Stimulated activated CD8-positive, alpha-beta memory T cell treated with anti-CD3 and anti-CD28 coated beads, Interleukin-7, amount 100 ng/mL, for 4 hours (primary cell): ENCODE measurements around the gene CLIC5.

Source experiments
- DNase-seq, 2 donors: peaks; one replicate each; pipeline ENCODE4 v3.0.0-alpha.2; 2020; ENCODE audit warnings: low read depth in 2 of 2

CLIC5 gene

GRCh38 chr6:45997875-45998506 lies 17.7 kb downstream of the CLIC5 start:
- DNase-seq: no peak

GRCh38 chr6:45991189-45991588 lies 24.5 kb downstream of the CLIC5 start:
- DNase-seq: no peak

DNA sequence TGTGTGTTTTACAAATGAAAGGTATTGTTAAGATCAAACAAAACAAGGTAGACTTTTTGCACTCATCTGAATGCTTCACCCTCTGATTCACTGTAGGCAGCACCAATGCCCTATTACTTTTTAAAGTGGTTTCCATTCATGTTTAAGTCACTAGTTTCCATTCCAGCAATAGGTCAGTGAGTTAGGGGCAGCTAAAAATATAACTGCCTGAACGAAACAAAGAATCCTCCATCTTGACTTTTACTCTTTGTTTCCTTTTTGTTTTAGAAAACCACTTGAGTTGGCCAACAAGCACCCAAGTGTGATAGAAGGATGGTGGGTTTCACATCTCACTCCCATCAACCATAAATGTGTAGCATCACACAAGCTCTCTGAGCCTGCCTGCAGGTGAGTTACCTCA lies 25.5 kb downstream of the CLIC5 start:
- DNase-seq: no peak

DNA sequence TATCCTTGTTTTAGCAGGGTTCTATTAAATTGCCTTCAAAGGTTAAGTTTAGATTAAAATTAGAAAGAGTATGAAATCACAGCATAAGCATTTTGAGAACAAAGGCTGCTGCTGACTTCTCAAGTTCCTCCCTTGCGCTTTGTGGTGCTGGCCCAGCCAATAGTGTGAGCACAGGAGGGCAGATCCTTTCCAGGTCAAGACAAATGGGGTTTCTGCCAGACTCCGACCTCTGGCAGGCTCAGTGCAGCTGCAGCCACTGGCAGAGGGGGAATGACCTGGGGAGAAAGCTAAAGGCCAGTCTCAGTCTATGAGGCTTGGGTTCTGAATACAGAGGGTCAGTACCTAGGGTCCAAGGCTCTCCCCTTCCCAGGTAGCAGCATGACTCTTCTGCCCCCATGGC lies 27.0 kb downstream of the CLIC5 start:
- no peak for DNase-seq

- DNase-seq: no peak
Observed at GRCh38 chr6:45987856-45988255, 27.8 kb downstream of the CLIC5 start.

DNA sequence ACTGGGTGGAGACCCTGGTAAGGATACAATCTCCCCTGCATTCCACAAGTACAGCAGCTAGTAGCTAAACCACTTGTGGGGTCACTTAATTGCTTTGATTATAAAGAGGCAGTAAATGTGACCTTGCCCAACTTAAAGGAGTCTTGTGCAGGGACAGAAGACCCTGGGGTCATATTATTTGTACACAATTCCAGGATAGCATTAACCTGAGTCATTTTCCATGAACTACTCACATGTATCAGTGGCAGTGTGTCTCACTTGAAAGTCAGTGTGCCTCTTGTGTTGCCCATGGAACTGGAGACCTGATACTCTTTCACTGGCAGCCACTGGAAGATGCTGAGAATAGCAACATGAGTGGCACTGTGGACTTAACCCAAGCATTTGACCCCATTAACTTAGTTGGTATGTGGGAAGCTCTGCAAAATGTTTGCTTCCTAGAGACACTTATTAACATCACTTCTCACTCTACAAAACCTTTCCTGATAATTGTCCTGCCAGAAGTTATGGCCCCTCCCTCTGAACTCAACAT lies 28.9 kb downstream of the CLIC5 start:
- DNase-seq: no peak

- DNase-seq: no peak
Observed at GRCh38 chr6:45984788-45985425, 30.8 kb downstream of the CLIC5 start.

- no peak for DNase-seq
Observed at GRCh38 chr6:45984347-45984746, 31.3 kb downstream of the CLIC5 start.

DNA sequence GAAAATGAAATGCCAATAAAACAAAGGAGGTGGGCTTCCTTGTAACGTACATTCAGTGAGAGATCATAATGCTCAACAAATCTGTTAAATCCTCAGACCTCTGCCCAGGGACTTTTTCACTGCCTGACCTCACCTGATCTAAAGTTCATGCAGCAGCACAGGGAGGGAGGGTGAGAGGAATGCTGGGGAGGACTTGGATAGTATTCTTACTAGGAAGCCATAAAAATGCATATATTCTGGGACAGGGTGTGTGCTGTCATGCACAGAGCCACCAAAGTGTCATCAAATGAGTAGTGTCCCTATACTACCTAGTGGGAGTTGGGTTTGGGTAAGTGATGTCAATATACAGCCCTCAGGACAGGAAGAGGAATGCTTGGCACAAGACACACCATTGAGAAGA lies 32.6 kb downstream of the CLIC5 start:
- DNase-seq: no peak

- no peak for DNase-seq
Observed at GRCh38 chr6:45982280-45983036, 33.2 kb downstream of the CLIC5 start.

DNA sequence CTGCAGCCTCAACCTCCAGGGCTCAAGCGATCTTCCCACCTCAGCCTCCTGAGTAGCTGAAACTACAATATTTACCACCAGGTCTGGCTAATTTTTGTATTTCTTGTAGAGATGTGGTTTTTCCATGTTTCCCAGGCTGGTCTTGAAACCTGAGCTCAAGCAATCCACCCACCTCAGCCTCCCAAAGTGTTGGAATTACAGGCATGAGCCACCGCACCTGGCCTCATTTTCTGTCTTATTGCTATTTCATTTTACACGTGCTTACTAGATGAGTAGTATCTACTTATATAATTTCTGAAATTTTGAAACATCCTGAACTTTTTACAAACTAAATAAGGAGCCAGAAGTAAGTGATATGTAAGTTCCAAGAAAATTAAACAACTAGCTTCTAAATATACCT lies 34.6 kb downstream of the CLIC5 start:
- no peak for DNase-seq

- no peak for DNase-seq
Observed at GRCh38 chr6:45979311-45979710, 36.3 kb downstream of the CLIC5 start.

- DNase-seq: no peak
Observed at GRCh38 chr6:45974596-45974995, 41.1 kb downstream of the CLIC5 start.

DNA sequence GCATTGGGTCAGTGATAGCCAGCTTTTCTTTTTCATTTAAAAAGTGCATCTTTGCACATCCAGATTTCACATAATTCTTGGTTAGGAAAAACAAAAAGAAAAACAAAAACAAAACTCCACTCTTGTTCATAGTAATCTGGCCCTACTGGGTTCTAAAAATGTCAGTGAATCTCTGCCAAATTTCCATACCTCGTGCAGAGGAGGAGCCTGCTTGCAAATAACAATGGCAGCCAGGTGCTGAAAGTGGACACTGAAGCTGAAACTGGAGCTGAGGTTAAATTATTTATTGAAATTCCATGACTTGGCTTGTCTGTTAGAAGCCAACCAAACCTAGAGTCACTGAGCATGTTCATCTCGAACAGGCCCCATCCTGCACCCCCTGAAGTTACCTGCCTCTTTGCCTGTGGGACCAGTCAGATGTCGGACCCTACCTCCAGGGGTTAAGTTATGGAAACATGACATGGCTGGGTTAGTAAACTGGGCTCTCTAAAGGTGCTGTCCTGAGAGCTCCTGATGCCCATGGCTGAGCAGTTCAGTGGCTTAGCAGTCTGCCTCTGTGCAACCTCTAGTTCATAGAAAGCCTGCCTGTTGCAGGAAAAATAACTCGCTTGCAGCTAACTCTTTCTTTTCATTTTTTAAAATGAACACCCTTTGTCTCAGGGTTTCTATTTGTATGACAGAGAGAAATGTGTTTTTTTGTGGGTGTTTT lies 42.7 kb downstream of the CLIC5 start:
- DNase-seq: no peak

- no peak for DNase-seq
Observed at GRCh38 chr6:45971287-45971686, 44.4 kb downstream of the CLIC5 start.

DNA sequence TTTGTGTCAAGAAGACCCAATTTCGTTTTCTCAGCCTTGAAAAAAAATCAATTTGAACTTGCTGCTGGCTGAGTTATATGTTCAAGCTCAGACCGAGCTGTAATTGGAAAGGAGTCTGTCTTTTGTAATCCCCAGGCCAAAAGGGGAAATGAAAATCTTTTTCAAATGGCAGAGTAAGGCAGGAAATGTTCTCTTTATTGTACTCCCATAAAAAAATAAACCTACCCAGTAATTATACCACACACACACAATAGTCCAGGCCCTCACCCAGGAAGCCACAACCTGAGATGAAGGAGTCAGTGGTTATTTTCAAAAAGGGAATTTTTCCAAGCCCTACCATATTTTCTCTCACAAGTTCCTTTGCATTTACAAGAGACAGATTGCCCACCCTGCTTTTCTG lies 45.3 kb downstream of the CLIC5 start:
- DNase-seq: no peak

DNA sequence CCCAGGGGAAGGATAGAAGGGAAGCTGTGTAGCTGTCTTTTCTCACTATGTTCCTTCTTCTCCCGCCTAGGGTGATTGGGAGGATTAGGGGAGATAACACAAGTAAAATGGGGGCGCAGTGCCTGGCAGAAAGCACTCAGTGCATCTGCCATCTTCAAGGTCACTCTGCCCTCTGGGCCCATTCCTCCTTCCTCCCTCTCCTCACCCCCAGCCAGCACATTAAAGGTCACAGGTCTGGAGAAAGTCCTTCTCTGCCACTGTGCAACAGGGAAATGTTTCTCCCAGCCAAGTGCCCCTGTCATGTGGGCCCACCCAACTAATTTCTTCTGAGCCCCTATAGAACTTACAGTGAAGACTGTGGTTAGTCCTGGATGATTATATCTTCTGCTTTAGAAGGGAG lies 45.8 kb downstream of the CLIC5 start:
- DNase-seq: no peak

GRCh38 chr6:45969026-45969425 lies 46.6 kb downstream of the CLIC5 start:
- no peak for DNase-seq

GRCh38 chr6:45967363-45967762 lies 48.3 kb downstream of the CLIC5 start:
- no peak for DNase-seq

- no peak for DNase-seq
Observed at GRCh38 chr6:45966797-45967196, 48.9 kb downstream of the CLIC5 start.

- no peak for DNase-seq
Observed at GRCh38 chr6:45966340-45966739, 49.3 kb downstream of the CLIC5 start.

- DNase-seq: no peak
Observed at GRCh38 chr6:45965792-45966191, 49.9 kb downstream of the CLIC5 start.
